CMK (cell line): Measurements from ENCODE around the gene FAM161A.

Experiments
- DNase-seq: peaks from one replicate; pipeline ENCODE4 v3.0.0-alpha.2; 2010; ENCODE audit warnings: low read depth

Gene FAM161A

DNA sequence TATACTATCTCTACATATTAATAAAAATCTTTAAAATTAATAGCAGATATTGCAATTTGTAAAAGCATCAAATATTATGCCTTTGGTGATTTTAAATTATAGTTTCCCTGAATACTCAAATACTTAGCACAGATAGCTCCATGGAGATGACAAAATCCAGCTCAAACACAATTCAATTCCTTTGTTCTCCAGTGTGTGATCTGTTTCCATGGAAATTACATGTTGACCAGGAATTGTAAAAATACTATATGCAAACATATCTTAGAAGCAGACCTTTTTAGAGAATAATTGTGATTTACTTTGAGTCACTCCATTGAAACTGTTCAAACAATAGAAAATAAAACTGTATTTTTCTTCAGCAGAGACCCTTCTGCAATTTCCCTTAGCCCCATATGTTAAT is 68.3 kb downstream of the FAM161A start:
- DNase-seq: no peak

DNA sequence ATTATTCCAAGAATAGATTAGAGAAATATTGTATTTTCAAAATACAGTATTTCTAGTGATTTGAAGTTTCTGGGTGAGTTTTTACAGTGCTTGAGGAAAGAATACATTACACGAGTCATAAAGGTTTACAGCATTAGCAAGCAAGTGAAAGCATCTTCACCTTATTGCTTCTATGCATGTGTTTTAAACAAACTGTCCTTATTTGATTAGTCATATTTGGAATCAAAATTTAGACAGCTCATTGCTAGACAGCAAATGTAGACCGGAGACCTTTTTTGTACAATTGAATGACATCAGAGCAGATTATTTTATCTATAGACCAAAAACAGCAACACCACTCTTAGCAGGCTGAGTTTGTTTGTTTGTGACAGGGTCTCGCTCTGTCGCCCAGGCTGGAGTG is 69.2 kb downstream of the FAM161A start:
- DNase-seq: no peak

DNA sequence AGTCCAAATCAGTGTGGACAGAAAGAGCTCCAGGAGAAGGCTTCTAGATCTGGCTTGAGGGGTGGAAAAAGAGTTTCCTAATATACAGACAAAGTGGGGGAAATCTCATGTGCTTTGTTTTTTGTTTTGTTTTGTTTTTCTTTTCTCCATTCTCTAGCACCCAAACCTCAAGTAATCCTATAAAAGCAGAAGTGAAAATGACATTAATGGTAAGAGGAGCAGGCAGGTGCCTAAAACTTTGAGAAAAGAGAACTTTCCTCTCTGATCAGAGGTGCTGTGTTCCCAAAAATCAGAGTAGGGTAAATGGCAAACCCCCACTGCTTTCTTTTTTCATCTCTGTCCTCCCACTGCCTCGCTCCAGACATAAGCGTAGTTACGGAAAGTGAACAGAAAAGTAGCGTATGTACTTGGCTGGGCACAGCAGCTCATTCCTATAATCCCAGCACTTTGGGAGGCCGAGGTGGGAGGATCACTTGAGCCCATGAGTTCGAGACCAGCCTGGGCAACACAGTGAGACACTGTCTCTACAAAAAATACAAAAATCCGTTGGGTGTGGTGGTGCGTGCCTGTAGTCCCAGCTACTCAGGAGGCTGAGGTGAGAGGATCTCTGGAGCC is 77.8 kb downstream of the FAM161A start:
- DNase-seq: no peak
